GM10266 (cell line): ENCODE measurements around the gene ACTN1.

Source experiments
- DNase-seq: peaks from one replicate; pipeline ENCODE4 v3.0.0; 2012; ENCODE audit errors: extremely low spot score
- TF ChIP-seq, protein P1 (sequence below): IDR thresholded peaks from 2 replicates; pipeline ENCODE4 v1.5.1; 2012; ENCODE audit warnings: mild to moderate bottlenecking, low read depth; ENCODE audit not compliant: control insufficient read depth, insufficient read depth; ENCODE audit errors: missing control alignments

Gene ACTN1

DNA sequence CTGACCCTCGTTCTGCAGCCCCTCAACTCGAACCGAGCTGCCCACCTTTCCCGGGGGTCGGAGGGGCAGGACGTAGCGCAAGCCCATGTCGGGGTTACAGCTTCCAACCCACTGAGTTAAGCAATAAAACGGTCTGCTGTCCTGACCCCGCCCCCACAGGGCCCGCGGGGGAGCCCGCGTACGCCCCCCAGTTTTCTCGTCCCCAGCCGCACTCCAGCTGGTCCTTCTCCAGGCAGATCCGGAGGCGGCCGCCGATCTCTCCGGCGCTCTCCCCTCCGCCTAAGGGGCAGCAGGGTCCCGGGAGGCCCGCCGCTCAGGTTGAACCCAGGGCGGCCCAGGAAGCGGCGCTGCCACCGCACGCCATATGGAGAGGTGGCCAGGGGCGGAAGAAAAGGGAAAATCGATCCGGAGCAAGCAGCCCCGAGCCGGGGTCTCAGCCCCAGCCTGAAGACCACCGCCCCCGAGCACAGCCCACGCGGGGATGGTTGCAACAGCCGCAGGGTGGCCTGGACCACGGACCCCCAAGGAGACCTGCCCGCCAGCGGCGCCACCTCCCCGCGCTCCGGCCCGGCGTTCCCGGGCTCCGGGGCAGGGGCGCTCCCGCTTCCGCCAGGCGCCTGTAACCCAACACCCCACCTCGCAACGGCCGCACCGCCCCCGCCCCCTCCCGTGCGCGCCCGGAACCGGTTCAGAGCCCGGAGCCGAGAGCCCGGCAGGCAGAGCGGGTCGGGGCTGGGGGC, 760 bp downstream of the ACTN1 start:
- DNase-seq, result peak; percentile 62
- TF ChIP-seq, protein P1, sequence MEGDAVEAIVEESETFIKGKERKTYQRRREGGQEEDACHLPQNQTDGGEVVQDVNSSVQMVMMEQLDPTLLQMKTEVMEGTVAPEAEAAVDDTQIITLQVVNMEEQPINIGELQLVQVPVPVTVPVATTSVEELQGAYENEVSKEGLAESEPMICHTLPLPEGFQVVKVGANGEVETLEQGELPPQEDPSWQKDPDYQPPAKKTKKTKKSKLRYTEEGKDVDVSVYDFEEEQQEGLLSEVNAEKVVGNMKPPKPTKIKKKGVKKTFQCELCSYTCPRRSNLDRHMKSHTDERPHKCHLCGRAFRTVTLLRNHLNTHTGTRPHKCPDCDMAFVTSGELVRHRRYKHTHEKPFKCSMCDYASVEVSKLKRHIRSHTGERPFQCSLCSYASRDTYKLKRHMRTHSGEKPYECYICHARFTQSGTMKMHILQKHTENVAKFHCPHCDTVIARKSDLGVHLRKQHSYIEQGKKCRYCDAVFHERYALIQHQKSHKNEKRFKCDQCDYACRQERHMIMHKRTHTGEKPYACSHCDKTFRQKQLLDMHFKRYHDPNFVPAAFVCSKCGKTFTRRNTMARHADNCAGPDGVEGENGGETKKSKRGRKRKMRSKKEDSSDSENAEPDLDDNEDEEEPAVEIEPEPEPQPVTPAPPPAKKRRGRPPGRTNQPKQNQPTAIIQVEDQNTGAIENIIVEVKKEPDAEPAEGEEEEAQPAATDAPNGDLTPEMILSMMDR, result no peak

DNA sequence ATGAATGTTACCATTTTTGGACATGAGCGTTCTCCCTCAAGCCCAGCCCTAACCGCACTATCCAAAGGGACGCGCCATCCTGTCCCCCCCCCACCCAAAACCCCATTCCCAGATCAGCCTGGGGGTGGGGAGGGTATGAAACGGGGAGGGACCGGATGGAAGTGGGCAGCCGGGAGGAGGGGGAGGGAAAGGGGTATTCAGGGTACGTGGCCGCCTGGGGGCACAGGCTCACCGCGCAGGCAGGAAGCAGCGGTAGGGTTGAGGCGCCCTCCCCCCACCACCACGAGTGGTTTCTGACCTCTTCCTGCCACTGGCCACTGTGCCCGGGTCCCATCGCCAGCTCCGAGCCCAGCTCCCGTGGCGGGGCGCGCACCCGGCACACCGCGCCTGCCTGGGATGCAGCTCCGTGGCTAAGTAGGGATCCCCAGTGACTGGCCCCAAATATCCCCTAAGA, 1.4 kb downstream of the ACTN1 start:
- peak; percentile 57 for DNase-seq
- TF ChIP-seq, protein P1, result peak; percentile 20

DNA sequence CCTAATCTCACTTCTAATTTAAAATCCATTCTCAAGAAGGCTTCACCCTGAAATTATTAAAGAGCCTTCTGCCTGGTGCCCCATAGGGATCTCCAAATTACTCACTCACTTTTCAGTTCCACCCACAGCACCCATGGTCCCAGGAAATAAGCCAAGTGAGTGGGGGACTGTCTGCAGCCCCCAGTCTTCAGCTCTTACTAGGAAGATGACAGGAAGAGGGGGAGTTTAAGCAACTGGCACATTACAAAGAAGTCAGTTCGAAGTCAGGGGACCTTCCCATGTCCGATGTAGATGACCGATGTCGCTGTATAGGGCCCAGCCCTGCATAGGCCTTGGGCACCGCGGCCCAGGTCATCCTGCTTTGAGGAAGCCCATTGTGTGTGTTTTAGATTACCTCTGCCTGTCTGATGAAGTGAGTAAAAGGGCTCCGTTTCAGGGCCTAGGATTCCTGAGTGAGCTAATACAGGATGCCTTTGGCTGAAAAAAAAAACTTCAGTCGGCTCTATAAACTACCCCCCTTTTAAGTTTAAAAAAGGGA, 1.9 kb downstream of the ACTN1 start:
- TF ChIP-seq, protein P1, result no peak
- no peak for DNase-seq

DNA sequence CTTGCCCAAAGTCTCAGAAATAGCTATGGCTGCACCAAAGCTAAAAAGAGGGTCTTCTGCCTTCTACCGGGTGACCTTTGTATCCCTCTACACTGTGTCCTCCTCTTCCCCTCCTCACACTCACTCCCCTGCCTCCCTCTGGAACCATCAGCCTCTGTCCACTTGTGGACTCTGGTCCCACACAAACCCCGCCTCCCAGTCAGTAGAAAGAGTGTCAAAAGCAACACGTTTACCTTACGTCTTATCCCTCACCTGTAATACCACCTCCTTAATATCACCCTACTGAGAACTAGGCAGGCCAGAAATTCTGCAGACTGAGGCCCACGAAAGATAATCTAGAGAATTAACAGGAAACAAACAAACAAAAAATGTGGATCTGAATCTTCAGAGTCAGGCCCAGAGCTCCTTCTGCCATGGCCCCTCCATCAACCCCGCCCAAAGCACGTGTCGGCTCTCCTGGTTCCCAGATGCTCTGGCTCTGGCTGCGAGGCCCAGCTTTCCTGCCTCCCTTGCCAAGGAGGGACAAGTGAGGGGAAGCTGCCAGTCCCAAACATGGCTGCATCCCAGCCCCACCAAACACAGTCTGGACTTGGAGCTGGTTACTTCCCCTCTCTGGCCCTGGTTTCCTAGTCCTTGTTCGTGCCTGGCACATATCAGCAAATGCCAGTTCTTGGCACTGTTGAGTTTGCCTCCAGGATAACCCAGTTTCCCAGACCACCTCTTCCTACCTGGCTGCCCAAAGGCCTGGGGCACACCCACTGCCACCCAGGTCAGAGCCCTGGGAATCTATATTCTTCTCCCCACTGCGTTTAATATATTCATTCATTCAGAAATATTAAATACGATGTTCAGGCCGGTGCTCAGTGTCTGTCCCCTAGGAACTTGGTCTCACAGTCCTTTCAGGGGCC, 2.7 kb downstream of the ACTN1 start:
- TF ChIP-seq, protein P1, result no peak
- DNase-seq, result no peak

DNA sequence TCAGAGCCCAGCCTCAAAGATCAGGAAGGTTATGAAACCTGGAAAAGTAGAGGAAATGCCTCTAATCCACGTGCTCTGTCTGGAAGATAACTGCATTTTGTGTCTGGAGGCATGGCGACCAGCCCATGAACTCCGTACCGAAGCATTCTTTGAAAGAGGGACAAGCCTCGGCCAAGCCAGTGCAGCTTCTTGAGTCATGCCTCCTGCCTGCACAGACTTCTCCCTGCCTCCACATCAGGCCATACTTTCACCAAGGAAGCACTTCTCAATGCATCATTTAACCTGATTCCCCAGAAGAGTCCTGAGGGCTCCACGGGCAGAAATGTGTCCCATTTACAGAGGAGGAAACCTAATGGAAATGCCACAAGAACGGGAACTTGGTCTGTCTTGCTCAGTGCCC, 3.4 kb downstream of the ACTN1 start:
- DNase-seq, result no peak
- TF ChIP-seq, protein P1, result no peak

DNA sequence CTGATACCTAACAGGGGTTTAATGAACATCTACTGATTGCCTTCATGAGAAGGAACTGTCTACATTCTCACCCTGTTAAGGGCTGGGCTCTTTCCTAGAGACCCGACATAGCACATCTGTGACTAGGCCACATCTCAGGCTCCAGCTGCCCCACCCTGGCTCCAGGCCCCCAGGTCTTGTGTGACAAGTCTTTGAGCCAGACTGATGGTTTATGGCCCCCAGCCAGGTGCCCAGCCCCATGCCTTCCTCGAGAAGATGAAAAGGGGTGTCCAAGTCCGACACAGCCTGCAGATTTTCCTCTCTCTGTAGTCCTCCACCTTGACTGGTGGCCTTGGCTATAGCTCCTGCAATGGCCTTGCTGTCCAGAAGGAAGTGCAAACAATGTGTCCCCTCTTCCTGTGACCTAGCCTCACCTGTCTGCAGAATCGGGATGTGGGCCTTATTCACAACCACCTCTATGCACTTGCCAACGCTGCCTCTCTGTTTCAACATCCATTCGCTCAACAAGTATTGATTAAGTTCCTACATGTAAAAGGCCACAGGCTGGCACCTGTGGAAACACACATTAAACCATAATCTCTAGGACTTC, 4.2 kb downstream of the ACTN1 start:
- DNase-seq, result no peak
- TF ChIP-seq, protein P1, result no peak
